ENCODE measurements around the gene RCE1.

DNA sequence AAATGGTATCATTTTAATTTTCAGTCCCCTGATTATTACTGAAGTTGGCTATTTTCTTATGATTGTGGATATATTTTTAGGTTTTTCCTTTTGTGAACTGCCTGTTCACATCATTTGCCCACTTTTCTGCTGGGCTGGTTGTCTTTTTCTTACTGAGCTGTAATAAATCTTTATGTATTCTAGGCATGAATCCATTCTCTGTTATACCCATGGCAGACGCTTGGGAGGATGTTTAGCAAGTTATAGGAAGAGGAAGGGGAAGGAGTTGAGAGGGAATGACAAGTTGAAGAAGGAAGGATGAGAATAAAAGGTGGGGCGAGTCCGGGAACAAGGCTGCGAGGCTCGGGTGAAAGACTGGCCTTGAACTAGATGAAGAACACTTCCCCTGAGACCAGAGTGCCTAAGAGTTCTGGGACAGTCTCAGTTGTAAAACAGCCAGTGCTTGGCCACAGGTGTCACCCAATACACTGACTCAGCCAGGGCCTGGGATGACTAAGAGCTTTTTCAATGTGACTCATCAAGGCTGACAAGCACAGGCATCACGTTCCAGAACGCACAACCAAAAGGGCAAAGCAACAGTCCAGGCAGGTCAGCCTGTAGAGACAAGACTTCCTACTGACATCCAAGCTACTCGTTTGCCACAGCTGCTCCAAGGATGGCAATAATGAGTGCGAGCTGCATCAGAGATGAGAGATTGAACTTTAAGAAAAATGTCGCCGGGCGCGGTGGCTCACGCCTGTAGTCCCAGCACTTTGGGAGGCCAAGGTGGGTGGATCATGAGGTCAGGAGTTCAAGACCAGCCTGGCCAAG, 48.8 kb downstream of the RCE1 start:
- TF ChIP-seq CTCF (IDR thresholded peaks at IDR 0.05) (no peak), POLR2A (IDR thresholded peaks at IDR 0.05) (no peak)

Data from testis (tissue), 2 donors.